K562 (cell line): ENCODE measurements around the gene TTC21A.

ENCODE experiments used
- CTCF ChIP-seq, 3 experiments: IDR thresholded peaks in 2 of 3; conservative IDR thresholded peaks in 1 of 3; 2 replicates each; pipeline ENCODE4 v1.5.1; 2011 to 2012; ENCODE audit warnings: low read length in 3 of 3, mild to moderate bottlenecking in 3 of 3, control low read depth in 2 of 3, improper control_type of control experiment in 1 of 3, inconsistent platforms in 1 of 3, low read depth in 1 of 3, mixed read lengths in 1 of 3, moderate library complexity in 1 of 3; ENCODE audit not compliant: insufficient read depth in 2 of 3
- ETV5 ChIP-seq: sonication (generic); formaldehyde crosslinking; IDR thresholded peaks from 2 replicates; pipeline ENCODE4 v1.4.0; 2020; ENCODE audit warnings: low read depth, mild to moderate bottlenecking, missing genetic modification reagents
- POLR2A ChIP-seq: fragments of 450-650 bp; conservative IDR thresholded peaks from 2 replicates; pipeline ENCODE4 v1.6.1; 2016
- TFE3 ChIP-seq: fragments of 450-650 bp; formaldehyde crosslinking; IDR thresholded peaks from 2 replicates; pipeline ENCODE4 v1.4.0; 2020; ENCODE audit warnings: mild to moderate bottlenecking, mixed read lengths
- TSC22D4 ChIP-seq: fragments of 450-650 bp; IDR thresholded peaks from 2 replicates; pipeline ENCODE4 v1.6.1; 2016; ENCODE audit warnings: missing genetic modification characterization, missing biosample characterization, control low read depth
- ZNF311 ChIP-seq: fragments of 250-450 bp; sonication (Bioruptor Pico); IDR thresholded peaks from 2 replicates; pipeline ENCODE4 v1.4.0; 2020; ENCODE audit warnings: mild to moderate bottlenecking, moderate library complexity

- TF ChIP-seq ETV5 (CRISPR knock-in tag) (no peak), POLR2A (peak; percentile 75), CTCF (IDR thresholded peaks at IDR 0.05 in 2 of 3, conservative IDR thresholded peaks at IDR 0.05 in 1 of 3; ENCODE audit: insufficient read depth in 2 of 3, low read depth in 1 of 3, low read length in 3 of 3) (no peak), TSC22D4 (tag) (no peak), TFE3 (CRISPR knock-in tag) (peak; percentile 29; the same call in 1 of the 2 replicates), ZNF311 (no peak)
These were observed at the start of gene TTC21A, which contains the start of gene GORASP1 for GRCh38 chr3:39107388-39108199.
